A673 (cell line): ENCODE results near the gene FAM180A. TPM values are rescaled to one million over a fixed set of nuclear protein-coding genes. Genes with fewer than 3 reads are reported as not detected.

Source experiments
- BruUV-seq: library from RNA; stranded (reverse); fragments of 400-500 nt; replicated peaks from 2 replicates; lab custom pipeline; 2021; lab: Mats Ljungman, UMichigan
- CTCF ChIA-PET: fragments of 300-600 bp; sonication (Branson Sonifier 250); formaldehyde crosslinking; loops from one replicate; lab custom pipeline; 2022; ENCODE audit warnings: antibody characterized with exemption; lab: Charles Lee
- POLR2A ChIA-PET: fragments of 300-600 bp; sonication (Branson Sonifier 250); formaldehyde crosslinking; loops from one replicate; lab custom pipeline; 2022; ENCODE audit warnings: antibody characterized with exemption; ENCODE audit not compliant: low non-redundant PET; lab: Charles Lee
- DNase-seq: peaks from one replicate; pipeline ENCODE4 v3.0.0-alpha.2; 2015; ENCODE audit warnings: low spot score
- H3K27ac ChIP-seq: fragments of 200-600 bp; sonication (generic); 2 replicates; pipeline ENCODE4 v1.5.1; 2016; ENCODE audit warnings: mixed run types, low read depth, mild to moderate bottlenecking, mixed read lengths, antibody characterized with exemption, low read length; ENCODE audit not compliant: poor library complexity, severe bottlenecking
- H3K27me3 ChIP-seq: fragments of 200-600 bp; sonication (generic); replicated peaks from 2 replicates; pipeline ENCODE4 v1.6.1; 2017; ENCODE audit warnings: mixed run types, low read depth, mild to moderate bottlenecking, mixed read lengths, antibody characterized with exemption, low read length; ENCODE audit not compliant: insufficient read depth, poor library complexity
- H3K36me3 ChIP-seq: fragments of 200-600 bp; sonication (generic); 2 replicates; pipeline ENCODE4 v1.6.1; 2016; ENCODE audit warnings: mixed run types, mild to moderate bottlenecking, mixed read lengths, antibody characterized with exemption, low read length; ENCODE audit not compliant: insufficient read depth, poor library complexity, severe bottlenecking
- H3K4me1 ChIP-seq: fragments of 200-600 bp; sonication (generic); 2 replicates; pipeline ENCODE4 v1.6.1; 2017; ENCODE audit warnings: mixed run types, mild to moderate bottlenecking, mixed read lengths, antibody characterized with exemption, low read length; ENCODE audit not compliant: insufficient read depth, poor library complexity, severe bottlenecking
- H3K4me3 ChIP-seq: fragments of 200-600 bp; sonication (generic); 2 replicates; pipeline ENCODE4 v1.5.1; 2016; ENCODE audit warnings: low read depth, mixed run types, mild to moderate bottlenecking, mixed read lengths, low read length; ENCODE audit not compliant: poor library complexity, severe bottlenecking
- H3K9me3 ChIP-seq: fragments of 200-600 bp; sonication (generic); 2 replicates; pipeline ENCODE4 v1.6.1; 2016; ENCODE audit warnings: mixed run types, low read depth, mild to moderate bottlenecking, mixed read lengths, antibody characterized with exemption, low read length; ENCODE audit not compliant: poor library complexity, severe bottlenecking
- EZH2 ChIP-seq: fragments of 200-600 bp; sonication (generic); IDR thresholded peaks from 2 replicates; pipeline ENCODE4 v1.6.1; 2017; ENCODE audit warnings: borderline replicate concordance, low read depth, mild to moderate bottlenecking, mixed read lengths, antibody characterized with exemption, low read length; ENCODE audit not compliant: poor library complexity, severe bottlenecking
- intact Hi-C: fragments of 100-400 bp; cut with micrococcal nuclease; formaldehyde crosslinking; loops from one replicate; pipeline ENCODE4 v1.10.0; 2022; ENCODE audit not compliant: unreplicated experiment
- total RNA-seq: library from RNA; stranded (reverse); gene quantifications from 2 replicates; pipeline ENCODE4 v1.2.3, GENCODE V29; 2021
- TF ChIP-seq, protein P1 (sequence below): fragments of 300-800, 200-600 bp; sonication (generic); conservative IDR thresholded peaks from 2 replicates; pipeline ENCODE4 v1.5.1; 2017; ENCODE audit warnings: low read depth, mild to moderate bottlenecking, antibody characterized with exemption, low read length, moderate library complexity, mixed read lengths

FAM180A gene
- total RNA-seq, 1 experiment from 2014 or later = not detected

- ChIA-PET CTCF (interaction anchor here (1.5 kb wide), 1 partner anchor 11 kb away, joined by 3 read pairs; no protein-coding TSS in a partner anchor), POLR2A (no interaction called here)
- intact Hi-C loops = no loop called here
- BruUV-seq = no TSS peak
- no peak for DNase-seq
- Histone ChIP-seq H3K9me3 (no peaks in the 10 kb centered on the region), H3K36me3 (no peaks in the 10 kb centered on the region), H3K4me1 (no peaks in the 10 kb centered on the region), H3K4me3 (no peak overlapping the region), H3K27ac (no peak overlapping the region), H3K27me3 (no peaks in the 10 kb centered on the region)
- no peak for TF ChIP-seq EZH2
- TF ChIP-seq, protein P1, sequence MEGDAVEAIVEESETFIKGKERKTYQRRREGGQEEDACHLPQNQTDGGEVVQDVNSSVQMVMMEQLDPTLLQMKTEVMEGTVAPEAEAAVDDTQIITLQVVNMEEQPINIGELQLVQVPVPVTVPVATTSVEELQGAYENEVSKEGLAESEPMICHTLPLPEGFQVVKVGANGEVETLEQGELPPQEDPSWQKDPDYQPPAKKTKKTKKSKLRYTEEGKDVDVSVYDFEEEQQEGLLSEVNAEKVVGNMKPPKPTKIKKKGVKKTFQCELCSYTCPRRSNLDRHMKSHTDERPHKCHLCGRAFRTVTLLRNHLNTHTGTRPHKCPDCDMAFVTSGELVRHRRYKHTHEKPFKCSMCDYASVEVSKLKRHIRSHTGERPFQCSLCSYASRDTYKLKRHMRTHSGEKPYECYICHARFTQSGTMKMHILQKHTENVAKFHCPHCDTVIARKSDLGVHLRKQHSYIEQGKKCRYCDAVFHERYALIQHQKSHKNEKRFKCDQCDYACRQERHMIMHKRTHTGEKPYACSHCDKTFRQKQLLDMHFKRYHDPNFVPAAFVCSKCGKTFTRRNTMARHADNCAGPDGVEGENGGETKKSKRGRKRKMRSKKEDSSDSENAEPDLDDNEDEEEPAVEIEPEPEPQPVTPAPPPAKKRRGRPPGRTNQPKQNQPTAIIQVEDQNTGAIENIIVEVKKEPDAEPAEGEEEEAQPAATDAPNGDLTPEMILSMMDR = no peak
These were observed 64.5 kb downstream of the FAM180A start for GRCh38 chr7:135684136-135684535.

- H3K27ac ChIP-seq = no peak overlapping the region
- no peak for TF ChIP-seq EZH2
- TF ChIP-seq, protein P1 = no peak
- no peaks in the 10 kb centered on the region for H3K27me3 ChIP-seq
- no peak for DNase-seq
- H3K36me3 ChIP-seq = no peaks in the 10 kb centered on the region
- H3K9me3 ChIP-seq = no peaks in the 10 kb centered on the region
- ChIA-PET POLR2A (no interaction called here), CTCF (no interaction called here)
- H3K4me1 ChIP-seq = no peaks in the 10 kb centered on the region
- intact Hi-C loops = no loop called here
- no TSS peak for BruUV-seq
- no peak overlapping the region for H3K4me3 ChIP-seq
These were observed 65.0 kb downstream of the FAM180A start for GRCh38 chr7:135683609-135684008.

DNA sequence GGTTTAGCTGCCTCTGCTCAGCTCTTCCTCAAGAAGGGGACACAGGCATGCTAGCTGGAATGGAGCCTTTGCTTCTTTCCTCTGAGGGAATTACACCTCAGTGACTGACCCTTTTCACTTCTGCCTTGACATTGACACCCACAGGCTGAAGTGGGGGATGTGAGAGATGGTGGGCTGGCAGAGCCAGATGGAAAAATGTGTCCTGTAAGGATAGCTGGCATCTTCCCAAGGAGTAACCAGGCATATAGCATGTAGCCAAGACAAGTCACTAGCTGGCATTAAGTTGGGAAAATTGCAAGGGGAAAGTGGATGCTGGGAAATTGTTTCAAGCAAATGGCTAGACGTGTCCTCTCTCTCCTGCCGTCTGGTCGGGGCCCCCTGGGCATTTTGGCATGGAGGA is 66.4 kb downstream of the FAM180A start:
- TF ChIP-seq, protein P1 = no peak

More for the DNA sequence above, 66.4 kb downstream of the FAM180A start:
- Histone ChIP-seq H3K27me3 (no peaks in the 10 kb centered on the region), H3K4me1 (no peaks in the 10 kb centered on the region), H3K36me3 (no peaks in the 10 kb centered on the region), H3K9me3 (no peaks in the 10 kb centered on the region), H3K27ac (no peak overlapping the region), H3K4me3 (no peak overlapping the region)
- POLR2A ChIA-PET = no interaction called here
- DNase-seq = no peak
- no TSS peak for BruUV-seq
- CTCF ChIA-PET = no interaction called here
- intact Hi-C loops = no loop called here
